ENCODE results near the gene GPN3. TPM values are rescaled to one million over a fixed set of nuclear protein-coding genes. Genes with fewer than 3 reads are reported as not detected.
A peak's percentile ranks its signal among the peaks of the same experiment; 100 is the strongest.

Gene GPN3
- 27.7 and 36.0 TPM in 2 replicates for total RNA-seq

DNA sequence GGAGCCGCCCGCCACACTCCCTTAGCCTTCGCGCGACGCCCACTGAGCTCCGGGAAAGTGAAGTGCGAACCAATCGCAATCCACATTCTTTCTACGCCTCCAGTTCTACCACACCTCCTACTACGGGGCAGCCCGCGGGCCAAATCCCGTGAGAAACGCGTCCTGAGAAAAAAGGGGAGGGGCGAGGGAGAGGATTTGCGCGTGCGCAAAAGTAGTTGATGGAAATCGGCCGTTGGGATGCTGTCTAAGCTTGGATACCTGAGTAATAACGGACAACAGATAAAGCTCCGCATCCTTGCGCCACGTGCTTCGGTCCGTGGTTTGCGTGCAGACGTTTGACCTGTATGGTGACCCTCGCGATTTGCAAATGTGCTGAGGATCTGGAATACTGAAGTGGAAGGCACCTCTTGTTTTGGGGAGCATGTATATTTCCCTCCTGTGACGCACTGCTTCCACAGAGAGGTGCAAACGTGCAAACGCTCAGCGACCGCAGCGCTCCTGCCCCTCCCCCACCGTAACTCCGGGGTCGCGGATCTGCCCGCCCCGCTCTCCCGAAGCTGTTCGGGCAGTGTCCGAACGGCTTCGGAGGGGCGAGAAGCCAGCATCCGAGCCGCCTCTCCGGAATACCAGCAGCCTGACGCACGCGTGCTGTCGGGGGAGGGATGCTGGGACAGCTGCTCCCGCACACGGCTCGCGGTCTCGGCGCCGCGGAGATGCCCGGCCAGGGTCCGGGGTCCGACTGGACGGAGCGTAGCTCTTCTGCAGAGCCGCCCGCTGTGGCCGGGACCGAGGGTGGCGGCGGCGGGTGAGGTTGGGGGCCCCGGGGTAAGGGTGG, at the start of gene GPN3, which contains the start of gene FAM216A:
GPN3 (minus strand) TSS at position 44 of the 835 bp plus-strand sequence. CDS start 54 bp downstream, outside the sequence.
FAM216A (plus strand) TSS at position 632 of the 835 bp plus-strand sequence; CDS start at position 663, 31 bp downstream.
- TF ChIP-seq, protein P1, sequence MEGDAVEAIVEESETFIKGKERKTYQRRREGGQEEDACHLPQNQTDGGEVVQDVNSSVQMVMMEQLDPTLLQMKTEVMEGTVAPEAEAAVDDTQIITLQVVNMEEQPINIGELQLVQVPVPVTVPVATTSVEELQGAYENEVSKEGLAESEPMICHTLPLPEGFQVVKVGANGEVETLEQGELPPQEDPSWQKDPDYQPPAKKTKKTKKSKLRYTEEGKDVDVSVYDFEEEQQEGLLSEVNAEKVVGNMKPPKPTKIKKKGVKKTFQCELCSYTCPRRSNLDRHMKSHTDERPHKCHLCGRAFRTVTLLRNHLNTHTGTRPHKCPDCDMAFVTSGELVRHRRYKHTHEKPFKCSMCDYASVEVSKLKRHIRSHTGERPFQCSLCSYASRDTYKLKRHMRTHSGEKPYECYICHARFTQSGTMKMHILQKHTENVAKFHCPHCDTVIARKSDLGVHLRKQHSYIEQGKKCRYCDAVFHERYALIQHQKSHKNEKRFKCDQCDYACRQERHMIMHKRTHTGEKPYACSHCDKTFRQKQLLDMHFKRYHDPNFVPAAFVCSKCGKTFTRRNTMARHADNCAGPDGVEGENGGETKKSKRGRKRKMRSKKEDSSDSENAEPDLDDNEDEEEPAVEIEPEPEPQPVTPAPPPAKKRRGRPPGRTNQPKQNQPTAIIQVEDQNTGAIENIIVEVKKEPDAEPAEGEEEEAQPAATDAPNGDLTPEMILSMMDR (conservative IDR thresholded peaks at IDR 0.05; ENCODE audit: low read depth, low read length): no peak
- DNase-seq (ENCODE audit: low read depth): peak; percentile 91
- H3K4me3 ChIP-seq (ENCODE audit: low read depth, low read length): peak within 1 kb of the TSS; percentile 93

DNA sequence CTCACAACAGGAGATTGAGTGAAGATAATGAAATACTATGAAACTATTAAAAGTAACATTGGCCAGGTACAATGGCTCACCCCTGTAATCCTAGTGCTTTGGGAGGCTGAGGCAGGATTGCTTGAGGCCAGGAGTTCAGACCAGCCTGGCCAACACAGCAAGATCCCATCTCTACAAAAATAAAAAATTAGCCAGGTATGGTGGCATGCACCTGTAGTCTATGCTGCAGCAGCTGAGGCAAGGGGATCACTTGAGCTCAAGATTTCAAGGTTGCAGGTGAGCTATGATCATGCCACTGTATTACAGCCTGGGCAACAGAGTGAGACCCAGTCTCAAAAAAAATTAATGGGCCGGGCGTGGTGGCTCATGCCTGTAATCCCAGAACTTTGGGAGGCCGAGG, 48.9 kb upstream of the GPN3 start:
- no peak overlapping the region for H3K4me3 ChIP-seq (ENCODE audit: low read depth, low read length)
- no peak for DNase-seq (ENCODE audit: low read depth)
- TF ChIP-seq, protein P1 (conservative IDR thresholded peaks at IDR 0.05; ENCODE audit: low read depth, low read length): no peak

DNA sequence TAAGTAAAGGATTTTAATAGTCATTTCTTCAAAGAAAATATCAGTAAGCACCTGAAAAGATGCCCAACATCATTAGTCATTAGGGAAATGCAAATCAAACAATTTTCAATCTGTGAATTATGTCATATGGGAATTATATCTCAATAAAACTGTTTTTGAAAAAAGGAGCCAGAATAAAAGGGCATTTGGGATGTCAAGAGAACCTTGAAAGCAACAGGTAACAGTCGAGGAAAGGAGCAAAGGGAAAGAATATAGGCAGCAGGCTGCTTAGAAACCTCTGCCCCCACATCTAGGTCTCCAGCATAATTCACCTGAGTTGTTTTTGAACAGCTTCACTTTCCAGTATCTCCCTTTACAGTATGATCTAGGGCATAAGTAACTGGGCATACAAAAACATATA, 46.3 kb upstream of the GPN3 start:
- DNase-seq (ENCODE audit: low read depth): no peak
- TF ChIP-seq, protein P1 (conservative IDR thresholded peaks at IDR 0.05; ENCODE audit: low read depth, low read length): no peak
- H3K4me3 ChIP-seq (ENCODE audit: low read depth, low read length): no peak overlapping the region

DNA sequence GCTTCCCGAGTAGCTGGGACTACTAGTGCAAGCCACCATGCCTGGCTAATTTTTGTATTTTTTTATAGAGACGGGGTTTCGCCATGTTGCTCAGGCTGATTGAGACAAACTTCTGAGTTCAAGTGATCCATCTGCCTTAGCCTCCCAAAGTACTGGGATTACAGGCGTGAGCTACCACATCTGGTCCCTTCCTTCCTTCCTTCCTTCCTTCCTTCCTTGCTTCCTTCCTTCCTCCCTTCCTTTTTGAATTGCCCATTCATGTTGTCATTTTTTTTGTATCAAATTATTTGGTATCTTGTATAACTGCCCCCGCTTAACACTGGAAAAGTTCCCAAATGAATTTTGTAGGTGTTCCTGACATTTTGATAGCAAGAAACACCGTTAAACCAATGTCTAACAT, 45.8 kb upstream of the GPN3 start:
- TF ChIP-seq, protein P1 (conservative IDR thresholded peaks at IDR 0.05; ENCODE audit: low read depth, low read length): no peak
- H3K4me3 ChIP-seq (ENCODE audit: low read depth, low read length): no peak overlapping the region
- no peak for DNase-seq (ENCODE audit: low read depth)

DNA sequence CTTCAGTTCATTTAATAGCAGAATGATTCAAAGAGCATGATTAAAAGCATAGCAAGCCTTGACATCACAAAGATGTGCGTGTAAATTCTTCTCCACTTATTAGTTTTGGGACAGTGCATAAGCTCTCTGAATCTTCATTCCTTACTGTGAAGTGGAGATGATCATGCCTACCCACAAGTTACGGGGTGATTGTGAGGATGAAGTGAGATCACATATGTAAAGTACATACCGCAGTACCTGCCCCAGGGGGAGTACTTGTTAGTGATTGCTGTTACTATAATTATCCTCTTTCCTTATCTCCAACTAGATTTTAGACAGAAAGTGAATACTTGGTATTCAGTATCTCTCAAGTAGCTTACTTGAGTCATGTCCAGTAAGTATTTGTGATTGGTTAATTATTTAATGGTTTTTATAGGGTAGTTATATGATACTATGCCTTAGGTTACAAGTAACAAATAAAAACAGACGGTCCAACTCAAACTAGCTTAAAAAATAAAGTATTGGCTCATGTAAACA, 40.1 kb upstream of the GPN3 start:
- TF ChIP-seq, protein P1 (conservative IDR thresholded peaks at IDR 0.05; ENCODE audit: low read depth, low read length): no peak
- no peak for DNase-seq (ENCODE audit: low read depth)
- no peak overlapping the region for H3K4me3 ChIP-seq (ENCODE audit: low read depth, low read length)

DNA sequence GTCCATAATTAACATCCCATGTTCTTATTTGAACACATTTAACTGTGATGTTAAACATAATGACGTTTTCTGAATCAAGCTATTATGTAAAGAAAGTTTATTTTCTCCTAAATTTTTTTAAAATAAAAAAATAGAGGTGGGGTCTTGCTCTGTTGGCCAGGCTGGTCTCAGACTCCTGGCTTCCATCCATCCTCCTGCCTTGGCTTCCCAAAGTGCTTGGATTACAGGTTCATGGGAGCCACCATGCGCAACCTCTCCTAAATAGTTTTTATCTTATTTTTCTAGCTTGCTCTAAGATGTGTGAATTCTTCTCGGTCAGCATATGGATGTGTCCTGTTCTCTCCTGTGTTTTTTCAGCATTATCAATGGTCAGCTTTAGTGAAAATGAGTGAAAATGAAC, 37.3 kb upstream of the GPN3 start:
- TF ChIP-seq, protein P1 (conservative IDR thresholded peaks at IDR 0.05; ENCODE audit: low read depth, low read length): no peak
- DNase-seq (ENCODE audit: low read depth): no peak
- no peak overlapping the region for H3K4me3 ChIP-seq (ENCODE audit: low read depth, low read length)

All from epithelial cell of proximal tubule (primary cell).